ENCODE measurements around the gene CIAO1. TPM values are rescaled to one million over a fixed set of nuclear protein-coding genes. Genes with fewer than 3 reads are reported as not detected.

The CIAO1 gene
- total and polyA plus RNA-seq, 8 donors, result 59.8 to 72.8 (median 63.2) TPM

GRCh38 chr2:96259497-96259921 is 6.5 kb upstream of the CIAO1 start:
- DNase-seq, result no peak
- intact Hi-C loops (cut with DNase I), result no loop called here
- TF ChIP-seq, protein P1, sequence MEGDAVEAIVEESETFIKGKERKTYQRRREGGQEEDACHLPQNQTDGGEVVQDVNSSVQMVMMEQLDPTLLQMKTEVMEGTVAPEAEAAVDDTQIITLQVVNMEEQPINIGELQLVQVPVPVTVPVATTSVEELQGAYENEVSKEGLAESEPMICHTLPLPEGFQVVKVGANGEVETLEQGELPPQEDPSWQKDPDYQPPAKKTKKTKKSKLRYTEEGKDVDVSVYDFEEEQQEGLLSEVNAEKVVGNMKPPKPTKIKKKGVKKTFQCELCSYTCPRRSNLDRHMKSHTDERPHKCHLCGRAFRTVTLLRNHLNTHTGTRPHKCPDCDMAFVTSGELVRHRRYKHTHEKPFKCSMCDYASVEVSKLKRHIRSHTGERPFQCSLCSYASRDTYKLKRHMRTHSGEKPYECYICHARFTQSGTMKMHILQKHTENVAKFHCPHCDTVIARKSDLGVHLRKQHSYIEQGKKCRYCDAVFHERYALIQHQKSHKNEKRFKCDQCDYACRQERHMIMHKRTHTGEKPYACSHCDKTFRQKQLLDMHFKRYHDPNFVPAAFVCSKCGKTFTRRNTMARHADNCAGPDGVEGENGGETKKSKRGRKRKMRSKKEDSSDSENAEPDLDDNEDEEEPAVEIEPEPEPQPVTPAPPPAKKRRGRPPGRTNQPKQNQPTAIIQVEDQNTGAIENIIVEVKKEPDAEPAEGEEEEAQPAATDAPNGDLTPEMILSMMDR (IDR thresholded peaks at IDR 0.05), result no peak
- Histone ChIP-seq H3K36me3 (peaks cover 0 to 57% of the 10 kb centered on the region in 2 donors), H3K27me3 (no peaks in the 10 kb centered on the region), H3K9me3 (no peaks in the 10 kb centered on the region), H3K27ac (peak overlapping the region; percentile 81 to 95), H3K4me1 (peaks cover 28 to 100% of the 10 kb centered on the region in 2 donors), H3K4me3 (no peak overlapping the region)
- no peak for ATAC-seq

DNA sequence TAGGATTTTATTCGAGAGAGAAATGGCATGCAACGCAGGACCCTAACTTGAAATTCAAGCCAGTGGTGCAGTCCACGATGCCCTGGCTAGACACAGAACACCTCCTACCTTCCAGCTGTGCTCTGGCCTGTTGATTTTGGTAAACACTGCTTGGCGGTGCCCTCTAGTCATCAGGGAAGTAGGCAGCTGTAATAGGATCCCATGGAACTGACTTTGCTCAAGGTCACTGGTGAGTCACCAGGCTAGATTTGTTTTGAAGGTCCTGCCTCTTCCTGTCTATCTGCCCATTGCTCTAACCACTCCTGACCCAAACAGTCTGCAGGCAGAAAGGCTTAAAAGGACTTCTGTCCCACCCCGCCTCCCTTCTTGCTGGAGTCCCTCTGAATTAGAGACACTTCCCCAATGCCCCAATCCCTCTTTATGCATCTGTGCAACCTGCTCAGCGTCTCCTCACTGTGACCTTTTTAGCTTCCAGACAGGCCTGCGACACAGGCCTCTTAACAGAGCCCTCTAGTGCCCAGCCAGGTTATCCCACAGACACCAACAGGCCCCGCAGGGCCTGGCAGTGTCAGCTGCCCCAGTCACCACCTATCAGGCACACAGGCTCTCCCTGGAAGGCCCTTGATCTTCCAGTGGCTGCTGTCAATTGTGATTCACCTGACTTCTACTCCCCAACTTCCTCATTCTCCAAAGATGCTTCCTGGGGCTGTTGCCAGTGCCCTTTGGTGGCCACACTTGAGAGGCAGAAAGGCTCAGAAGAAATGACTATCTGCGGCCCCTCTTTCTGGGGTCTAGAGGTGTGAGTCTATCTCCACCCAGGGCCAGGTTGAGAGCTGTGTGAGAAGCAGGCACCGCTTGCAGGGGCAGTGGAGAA is 5.4 kb upstream of the CIAO1 start:
- intact Hi-C loops (cut with DNase I), result no loop called here
- TF ChIP-seq, protein P1 (IDR thresholded peaks at IDR 0.05), result peak; percentile 17 to 36
- Histone ChIP-seq H3K27ac (peak overlapping the region; percentile 81 to 95), H3K4me3 (no peak overlapping the region), H3K36me3 (peaks cover 0 to 46% of the 10 kb centered on the region in 2 donors), H3K9me3 (no peaks in the 10 kb centered on the region), H3K4me1 (peaks cover 33 to 95% of the 10 kb centered on the region in 2 donors), H3K27me3 (no peaks in the 10 kb centered on the region)
- ATAC-seq (peak; percentile 79), DNase-seq (peak in 2 of 4 donors; percentile 62 to 82)

- no peaks in the 10 kb centered on the region for H3K9me3 ChIP-seq
- ATAC-seq (no peak), DNase-seq (no peak)
- intact Hi-C loops (cut with DNase I), result no loop called here
- H3K36me3 ChIP-seq, result peaks cover 0 to 39% of the 10 kb centered on the region in 2 donors
- no peaks in the 10 kb centered on the region for H3K27me3 ChIP-seq
- no peak overlapping the region for H3K4me3 ChIP-seq
- H3K27ac ChIP-seq, result peak overlapping the region; percentile 81 to 95
- peaks cover 33 to 87% of the 10 kb centered on the region in 2 donors for H3K4me1 ChIP-seq
- TF ChIP-seq, protein P1 (IDR thresholded peaks at IDR 0.05), result no peak
Observed at GRCh38 chr2:96261328-96262003, 4.6 kb upstream of the CIAO1 start.

- no peaks in the 10 kb centered on the region for H3K27me3 ChIP-seq
- TF ChIP-seq, protein P1 (IDR thresholded peaks at IDR 0.05), result no peak
- no peaks in the 10 kb centered on the region for H3K9me3 ChIP-seq
- peaks cover 0 to 39% of the 10 kb centered on the region in 2 donors for H3K36me3 ChIP-seq
- H3K4me3 ChIP-seq, result no peak overlapping the region
- H3K4me1 ChIP-seq, result peaks cover 39 to 87% of the 10 kb centered on the region in 2 donors
- DNase-seq (no peak), ATAC-seq (no peak)
- peak overlapping the region in 1 of 2 donors; percentile 34 for H3K27ac ChIP-seq
- intact Hi-C loops (cut with DNase I), result no loop called here
Observed at GRCh38 chr2:96262306-96262705, 3.7 kb upstream of the CIAO1 start.

DNA sequence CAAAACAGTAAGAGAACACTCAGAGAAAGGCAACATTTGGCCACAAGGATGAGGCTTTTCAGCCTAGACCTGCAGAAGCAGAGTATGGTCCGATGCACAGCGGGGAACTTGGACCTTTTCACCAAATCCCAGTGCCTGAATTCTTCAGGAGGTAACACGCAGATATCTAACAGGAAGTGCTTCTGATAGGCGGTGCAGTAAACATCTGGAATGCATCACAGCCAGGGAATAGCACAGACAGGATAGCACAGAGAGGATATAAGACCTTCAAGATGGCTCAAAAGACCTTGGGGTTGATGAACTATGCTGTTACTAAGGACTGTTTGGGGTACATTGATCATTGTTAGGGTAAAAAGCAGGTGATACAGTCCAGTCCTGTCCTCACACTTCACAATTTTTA is 1.9 kb upstream of the CIAO1 start:
- Histone ChIP-seq H3K27ac (peak overlapping the region in 1 of 2 donors; percentile 93), H3K4me1 (peaks cover 40 to 75% of the 10 kb centered on the region in 2 donors), H3K4me3 (peak overlapping the region in 1 of 2 donors; percentile 91), H3K9me3 (no peaks in the 10 kb centered on the region), H3K36me3 (peaks cover 0 to 48% of the 10 kb centered on the region in 2 donors), H3K27me3 (no peaks in the 10 kb centered on the region)
- intact Hi-C loops (cut with DNase I), result no loop called here
- ATAC-seq, result no peak
- TF ChIP-seq, protein P1 (IDR thresholded peaks at IDR 0.05), result no peak
- no peak for DNase-seq

All from left lung (tissue), 10 donors.